ENCODE data around the gene ZC3H12C. TPM values are rescaled to one million over a fixed set of nuclear protein-coding genes. Genes with fewer than 3 reads are reported as not detected.
"Not testable (repeated sequence)": the region's sequence is repeated elsewhere in the genome, so short reads cannot be mapped to it uniquely, and the experiment has no call there.

The ZC3H12C gene
- not detected for polyA plus RNA-seq

DNA sequence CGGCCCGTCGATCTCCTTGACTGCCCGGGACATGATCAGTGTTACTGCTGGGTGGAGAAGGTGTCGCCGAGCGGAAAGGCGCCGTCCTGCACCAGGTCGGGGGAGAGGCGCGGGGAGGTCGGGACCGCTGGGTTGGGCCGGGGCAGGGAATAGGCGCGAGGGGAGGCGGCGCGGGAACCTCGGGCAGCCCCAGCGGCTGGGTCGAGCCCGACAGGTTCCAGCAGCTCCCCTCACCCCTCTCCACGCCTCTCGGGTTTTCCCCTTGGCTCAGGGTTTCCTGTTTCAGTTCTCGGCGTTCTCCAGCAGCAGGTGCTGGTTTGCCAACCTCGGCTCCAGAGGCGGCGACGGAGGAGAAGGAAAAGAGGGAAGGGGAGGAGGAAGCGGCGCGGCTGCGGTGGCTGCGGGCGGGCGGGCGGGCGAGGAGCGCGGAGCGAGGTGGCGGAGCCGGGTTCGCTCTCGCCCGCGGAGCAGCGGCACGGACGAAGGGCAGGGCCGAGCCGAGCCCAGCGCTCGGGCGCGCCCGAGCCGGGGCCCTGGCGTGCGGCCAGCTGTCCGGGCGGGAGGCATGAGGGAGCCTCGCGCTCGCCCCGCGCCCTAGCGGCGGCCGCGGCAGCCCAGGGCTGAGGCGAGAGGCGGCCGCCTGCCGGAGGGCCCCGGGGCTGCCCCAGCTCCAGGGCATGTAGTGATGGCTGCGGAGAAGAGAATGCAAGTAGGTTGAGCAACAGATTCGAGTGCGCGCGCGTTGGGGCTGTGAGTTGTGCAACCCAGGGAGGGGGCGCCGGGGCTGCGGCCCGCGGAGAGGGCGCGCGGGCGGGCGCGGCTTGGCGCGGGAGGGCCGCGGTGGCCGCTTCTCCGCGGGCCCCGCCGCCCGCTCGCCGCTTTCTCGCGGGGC lies at the start of gene ZC3H12C:
Gene ZC3H12C (plus strand): TSS at position 878 of the 892 bp plus-strand sequence. CDS start 20 bp downstream, outside the sequence.
- no peak within 1 kb of the TSS for H3K27ac Mint-ChIP-seq
- H3K36me3 Mint-ChIP-seq = no peaks in the 10 kb centered on the region
- H3K9me3 Mint-ChIP-seq = peaks cover 0 to 7% (median 0%) of the 10 kb centered on the region in 6 donors
- H3K4me3 Mint-ChIP-seq = peak within 1 kb of the TSS; percentile 57 to 77 (median 72)
- H3K27me3 Mint-ChIP-seq (ENCODE audit: low read depth in 3 of 3) = peaks cover 3 to 26% (median 6%) of the 10 kb centered on the region in 3 donors
- peak; percentile 6 to 26 (median 22) for DNase-seq
- H3K4me1 Mint-ChIP-seq = peaks cover 8 to 12% of the 10 kb centered on the region in 2 donors

DNA sequence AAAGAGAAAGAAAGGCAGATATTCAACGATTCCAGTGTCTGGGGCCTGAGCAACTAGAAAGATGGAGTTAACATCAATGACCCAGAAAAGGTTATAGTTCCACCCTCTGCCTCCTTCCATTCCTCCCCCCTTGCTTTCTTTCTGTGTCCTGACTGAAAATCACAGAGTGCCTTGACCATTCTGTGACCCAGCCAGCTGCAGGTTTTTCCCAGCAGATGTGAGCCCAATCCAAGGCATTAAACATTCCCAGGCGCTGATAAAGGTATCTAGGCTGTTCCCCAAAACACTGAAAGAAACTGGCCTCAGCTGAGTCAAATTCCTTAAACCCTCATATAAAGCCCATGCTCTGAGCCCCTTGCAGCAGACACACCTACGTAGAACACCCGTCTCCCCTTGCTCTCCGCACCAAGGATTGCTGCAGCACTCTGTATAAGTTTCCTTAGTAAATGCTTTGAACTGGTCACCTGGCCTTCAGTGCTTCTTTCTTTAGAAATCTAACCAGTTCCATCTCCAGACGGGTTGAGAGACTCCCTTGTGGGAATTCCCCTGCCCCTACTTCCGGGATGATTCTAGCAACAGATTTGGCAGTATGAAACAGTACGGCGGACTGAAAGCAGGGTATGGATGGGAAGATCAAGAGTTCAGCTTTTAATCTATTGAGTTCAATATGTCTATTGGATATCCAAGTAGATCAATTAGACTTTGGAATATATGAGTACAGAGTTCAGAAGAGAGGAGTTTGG lies 48.8 kb upstream of the ZC3H12C start:
- Mint-ChIP-seq H3K4me1 (no peaks in the 10 kb centered on the region), H3K9me3 (peaks cover 0 to 2% (median 0%) of the 10 kb centered on the region in 6 donors), H3K4me3 (no peak overlapping the region), H3K27me3 (ENCODE audit: low read depth in 3 of 3) (peaks cover 0 to 4% (median 3%) of the 10 kb centered on the region in 3 donors), H3K36me3 (no peaks in the 10 kb centered on the region), H3K27ac (no peak overlapping the region)
- no peak for DNase-seq

DNA sequence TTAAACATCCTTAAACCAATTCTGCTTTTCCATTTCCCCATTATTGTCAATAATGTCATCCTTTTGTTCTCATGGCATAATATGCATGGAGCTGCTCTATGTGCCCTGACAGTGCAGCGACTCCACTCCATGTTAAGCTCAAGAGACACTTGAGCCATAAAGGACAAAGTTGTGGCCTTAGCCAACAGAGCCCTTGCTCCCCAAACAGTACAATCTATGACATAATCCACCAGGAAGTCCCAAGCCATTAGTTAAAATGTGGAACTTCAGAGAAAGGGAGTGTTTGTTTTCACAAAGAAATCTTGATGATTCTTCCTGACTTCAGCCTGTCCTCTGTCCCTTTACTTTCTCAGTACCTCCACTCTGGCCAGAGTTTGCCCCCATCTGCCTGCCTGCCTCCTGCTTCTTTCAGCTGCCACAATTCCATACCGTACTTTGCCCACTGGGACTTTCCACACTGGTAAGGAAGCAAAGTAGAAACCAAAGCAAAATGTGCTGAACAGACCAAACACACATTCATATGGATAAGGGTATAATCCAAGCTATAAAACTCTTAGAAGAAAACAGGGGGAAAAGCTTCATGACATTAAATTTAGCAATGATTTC lies 46.3 kb upstream of the ZC3H12C start:
- peaks cover 0 to 2% (median under 1%) of the 10 kb centered on the region in 6 donors for H3K9me3 Mint-ChIP-seq
- DNase-seq = no peak
- no peak overlapping the region for H3K27ac Mint-ChIP-seq
- H3K36me3 Mint-ChIP-seq = no peaks in the 10 kb centered on the region
- no peak overlapping the region for H3K4me3 Mint-ChIP-seq
- peaks cover 0 to 4% (median 3%) of the 10 kb centered on the region in 3 donors for H3K27me3 Mint-ChIP-seq (ENCODE audit: low read depth in 3 of 3)
- no peaks in the 10 kb centered on the region for H3K4me1 Mint-ChIP-seq

DNA sequence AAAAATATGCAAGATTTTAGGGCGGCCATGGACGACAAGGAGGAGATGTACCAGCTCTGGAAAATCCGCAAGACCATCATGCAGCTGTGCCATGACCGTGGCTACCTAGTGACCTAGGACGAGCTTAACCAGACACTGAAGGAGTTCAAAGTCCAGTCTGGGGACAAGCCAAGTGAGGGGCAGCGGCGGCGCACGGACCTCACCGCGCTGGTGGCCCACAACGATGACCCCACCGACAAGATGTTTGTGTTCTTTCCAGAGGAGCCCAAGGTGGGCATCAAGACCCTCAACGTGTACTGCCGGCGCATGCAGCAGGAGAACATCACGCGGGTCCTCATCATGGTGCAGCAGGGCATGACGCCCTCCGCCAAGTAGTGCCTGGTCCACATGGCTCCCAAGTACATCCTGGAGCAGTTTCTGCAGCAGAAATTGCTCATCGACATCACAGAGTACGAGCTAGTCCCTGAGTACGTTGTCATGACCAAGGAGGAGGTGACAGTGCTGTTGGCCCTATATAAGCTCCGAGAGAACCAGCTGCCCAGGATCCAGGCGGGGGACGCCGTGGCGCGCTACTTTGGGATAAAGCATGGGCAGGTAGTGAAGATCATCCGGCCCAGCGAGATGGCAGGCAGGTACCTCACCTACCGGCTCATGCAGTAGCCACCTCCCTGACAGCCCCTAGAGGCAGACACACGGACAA lies 43.5 kb upstream of the ZC3H12C start:
- H3K27ac Mint-ChIP-seq = no peak overlapping the region
- peaks cover 0 to 3% (median 0%) of the 10 kb centered on the region in 3 donors for H3K27me3 Mint-ChIP-seq (ENCODE audit: low read depth in 3 of 3)
- no peaks in the 10 kb centered on the region for H3K4me1 Mint-ChIP-seq
- peaks cover 0 to 21% (median 16%) of the 10 kb centered on the region in 6 donors for H3K9me3 Mint-ChIP-seq
- DNase-seq = no peak
- no peak overlapping the region for H3K4me3 Mint-ChIP-seq
- H3K36me3 Mint-ChIP-seq = peaks cover 0 to 10% (median 0%) of the 10 kb centered on the region in 3 donors

DNA sequence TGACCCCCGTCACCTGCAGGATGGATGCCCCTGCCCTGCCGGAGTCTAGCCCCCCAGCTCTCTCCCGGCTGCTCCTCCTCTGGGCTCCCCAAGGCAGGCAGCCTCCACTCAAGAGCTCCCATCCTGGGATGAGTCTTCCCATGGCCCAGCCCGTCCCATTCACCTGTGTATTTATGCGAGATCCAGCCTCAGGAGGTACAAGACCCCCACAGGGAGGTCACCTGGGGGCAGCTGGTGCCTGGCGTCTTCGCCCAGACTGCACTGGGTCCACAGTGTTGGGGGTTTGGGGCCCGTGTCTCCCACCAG lies 43.0 kb upstream of the ZC3H12C start:
- Mint-ChIP-seq H3K27me3 (ENCODE audit: low read depth in 3 of 3) (peaks cover 0 to 3% (median 0%) of the 10 kb centered on the region in 3 donors), H3K4me1 (no peaks in the 10 kb centered on the region), H3K27ac (no peak overlapping the region), H3K36me3 (peaks cover 0 to 10% (median 0%) of the 10 kb centered on the region in 3 donors), H3K9me3 (peaks cover 0 to 21% (median 16%) of the 10 kb centered on the region in 6 donors), H3K4me3 (no peak overlapping the region)
- DNase-seq = no peak

DNA sequence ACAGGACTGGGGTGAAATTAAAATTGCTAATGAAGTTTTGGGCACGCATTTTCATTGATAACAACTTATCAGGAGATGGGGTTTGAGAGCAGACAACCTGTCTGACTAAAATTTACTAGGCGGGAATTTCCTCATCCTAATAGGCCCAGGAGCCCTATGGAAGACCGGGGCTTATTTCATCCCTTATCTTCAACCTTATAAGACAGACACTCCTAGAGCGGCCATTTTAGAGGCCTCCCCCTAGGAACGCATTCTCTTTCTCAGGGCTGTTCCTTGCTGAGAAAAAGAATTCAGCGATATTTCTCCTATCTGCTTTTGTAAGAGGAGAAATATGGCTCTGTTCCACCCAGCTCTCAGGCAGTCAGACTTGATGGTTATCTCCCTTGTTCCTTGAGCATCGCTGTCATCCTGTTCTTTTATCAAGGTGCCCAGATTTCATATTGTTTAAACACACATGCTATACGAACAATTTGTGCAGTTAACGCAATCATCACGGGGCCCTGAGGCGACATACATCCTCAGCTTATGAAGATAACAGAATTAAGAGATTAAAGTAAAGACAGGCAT lies 39.3 kb upstream of the ZC3H12C start:
- no peaks in the 10 kb centered on the region for H3K4me1 Mint-ChIP-seq
- no peak overlapping the region for H3K27ac Mint-ChIP-seq
- DNase-seq = no peak
- H3K9me3 Mint-ChIP-seq = peaks cover 0 to 21% (median 17%) of the 10 kb centered on the region in 6 donors
- peaks cover 0 to 10% (median 0%) of the 10 kb centered on the region in 3 donors for H3K36me3 Mint-ChIP-seq
- H3K27me3 Mint-ChIP-seq (ENCODE audit: low read depth in 3 of 3) = peaks cover 0 to 1% (median 0%) of the 10 kb centered on the region in 3 donors
- no peak overlapping the region for H3K4me3 Mint-ChIP-seq

DNA sequence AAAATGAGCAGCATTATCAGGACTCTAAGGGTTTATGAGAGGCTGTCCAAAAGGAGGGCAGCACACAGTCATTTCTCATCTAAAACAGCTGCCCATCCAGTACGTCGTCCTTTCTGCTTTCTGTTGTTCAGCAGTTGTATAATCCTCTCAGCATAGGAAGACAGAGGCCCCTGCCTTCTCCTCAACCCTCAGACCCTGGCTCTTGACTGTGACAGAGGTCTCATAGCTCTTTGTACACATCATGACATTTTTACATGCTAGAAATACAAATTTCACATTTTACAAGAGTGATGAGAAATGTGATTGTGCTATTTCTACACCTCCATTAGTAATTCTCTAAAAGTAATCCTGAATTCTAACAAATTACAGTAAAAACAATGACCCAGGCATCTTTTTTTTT lies 36.2 kb upstream of the ZC3H12C start:
- DNase-seq = no peak
- H3K4me1 Mint-ChIP-seq = no peaks in the 10 kb centered on the region
- no peak overlapping the region for H3K4me3 Mint-ChIP-seq
- H3K9me3 Mint-ChIP-seq = peaks cover 0 to 19% (median 16%) of the 10 kb centered on the region in 6 donors
- H3K27me3 Mint-ChIP-seq (ENCODE audit: low read depth in 3 of 3) = peaks cover 0 to 1% (median 0%) of the 10 kb centered on the region in 3 donors
- peaks cover 0 to 10% (median 0%) of the 10 kb centered on the region in 3 donors for H3K36me3 Mint-ChIP-seq
- no peak overlapping the region for H3K27ac Mint-ChIP-seq

DNA sequence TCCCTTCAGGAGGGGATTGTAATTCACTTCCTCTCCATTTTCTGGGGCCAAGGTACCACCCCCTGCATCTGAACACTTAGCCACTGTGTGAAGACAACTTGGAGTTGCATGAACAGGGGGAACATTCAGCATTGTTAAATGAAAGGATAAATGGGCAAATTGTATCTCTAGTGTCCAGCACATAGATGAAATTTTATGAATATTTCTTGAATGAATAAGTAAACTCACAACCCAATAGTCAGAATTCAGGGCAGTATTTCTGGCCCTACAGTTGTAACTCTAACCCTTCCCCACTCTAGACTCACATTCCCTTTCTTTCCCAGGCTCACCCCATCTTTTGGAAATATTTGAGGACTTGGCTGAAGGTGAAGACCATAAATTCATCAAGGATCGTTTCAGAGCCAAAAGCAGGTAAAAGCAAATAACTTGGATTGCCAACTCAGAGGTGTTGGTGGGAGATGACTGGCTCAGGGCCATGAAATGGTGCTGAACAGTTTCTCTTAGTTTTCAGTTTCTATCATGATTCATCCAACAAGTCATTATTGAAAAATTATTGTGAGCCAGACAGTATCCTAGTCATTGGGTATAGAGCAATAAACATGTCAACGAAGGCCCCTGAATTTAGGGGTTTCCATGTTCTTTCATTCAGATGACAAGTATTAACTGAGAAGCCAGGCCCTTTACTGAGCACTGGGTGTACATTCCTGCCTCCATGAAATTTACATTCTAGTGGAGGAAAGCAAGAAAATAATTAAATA lies 33.3 kb upstream of the ZC3H12C start:
- Mint-ChIP-seq H3K27ac (no peak overlapping the region), H3K9me3 (peaks cover 0 to 2% (median 0%) of the 10 kb centered on the region in 6 donors), H3K36me3 (no peaks in the 10 kb centered on the region), H3K4me1 (no peaks in the 10 kb centered on the region), H3K4me3 (no peak overlapping the region), H3K27me3 (ENCODE audit: low read depth in 3 of 3) (peaks cover 0 to 5% (median 3%) of the 10 kb centered on the region in 3 donors)
- no peak for DNase-seq

DNA sequence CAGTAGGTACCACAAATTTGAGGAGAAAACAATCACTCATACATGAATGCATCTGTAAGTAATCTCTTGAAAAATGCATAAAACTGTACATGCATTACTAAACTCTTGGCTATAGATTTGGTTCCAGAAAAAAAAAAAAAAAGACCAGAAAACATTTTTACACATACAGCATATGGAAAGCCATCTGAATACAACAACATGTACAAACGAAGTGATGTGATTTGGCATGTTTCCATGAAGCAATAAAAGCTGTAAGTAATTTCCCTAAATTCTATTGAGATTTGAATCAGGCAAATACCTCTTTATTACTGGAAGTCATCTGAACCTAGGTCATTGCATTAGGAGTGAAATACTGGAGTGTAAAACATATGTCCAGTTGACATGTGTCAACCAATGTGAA lies 31.9 kb upstream of the ZC3H12C start:
- H3K27ac Mint-ChIP-seq = no peak overlapping the region
- no peak for DNase-seq
- H3K9me3 Mint-ChIP-seq = peaks cover 0 to 2% (median 0%) of the 10 kb centered on the region in 6 donors
- no peaks in the 10 kb centered on the region for H3K4me1 Mint-ChIP-seq
- peaks cover 0 to 5% (median 3%) of the 10 kb centered on the region in 3 donors for H3K27me3 Mint-ChIP-seq (ENCODE audit: low read depth in 3 of 3)
- H3K4me3 Mint-ChIP-seq = no peak overlapping the region
- no peaks in the 10 kb centered on the region for H3K36me3 Mint-ChIP-seq

DNA sequence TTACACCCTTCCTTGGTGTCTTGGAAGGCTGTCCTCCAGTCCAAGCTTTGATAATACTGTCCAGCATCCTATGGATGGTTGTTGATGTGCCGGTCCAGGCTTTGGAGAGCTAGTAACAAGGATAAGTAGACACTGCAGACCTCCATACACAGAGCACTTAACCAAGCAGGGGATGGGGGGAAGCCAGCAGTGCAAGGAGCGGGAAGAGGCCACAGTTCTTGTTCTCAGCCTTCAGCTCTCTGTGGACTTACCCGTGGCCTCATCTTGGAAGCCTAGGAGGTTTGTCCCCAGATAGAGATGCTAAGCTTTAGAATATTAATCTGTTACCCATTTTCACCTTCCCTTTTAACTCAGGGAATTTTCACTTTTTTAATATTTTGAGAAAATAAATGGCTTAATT lies 30.9 kb upstream of the ZC3H12C start:
- DNase-seq = no peak
- peaks cover 0 to 5% (median 3%) of the 10 kb centered on the region in 3 donors for H3K27me3 Mint-ChIP-seq (ENCODE audit: low read depth in 3 of 3)
- H3K9me3 Mint-ChIP-seq = peaks cover 0 to 2% (median 0%) of the 10 kb centered on the region in 6 donors
- H3K27ac Mint-ChIP-seq = no peak overlapping the region
- no peaks in the 10 kb centered on the region for H3K36me3 Mint-ChIP-seq
- H3K4me1 Mint-ChIP-seq = no peaks in the 10 kb centered on the region
- no peak overlapping the region for H3K4me3 Mint-ChIP-seq

DNA sequence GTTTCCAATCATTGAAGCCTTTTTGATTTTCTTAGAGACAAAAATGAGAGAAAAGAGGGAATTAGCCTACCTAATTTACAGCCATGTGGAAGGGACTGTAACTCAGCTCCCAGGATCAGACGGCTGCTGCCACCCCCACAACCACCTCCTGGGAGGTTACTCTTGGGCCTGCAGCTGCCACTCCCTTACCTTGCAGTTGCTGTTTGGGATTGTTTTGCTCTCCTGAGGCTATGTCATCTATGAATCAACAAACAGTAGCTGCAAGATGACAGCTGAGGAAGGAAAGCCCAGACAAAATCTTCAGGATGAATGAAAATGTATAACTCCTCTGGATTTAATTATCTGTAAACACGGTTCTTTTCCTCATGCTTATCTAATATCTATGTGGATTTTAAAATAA lies 28.0 kb upstream of the ZC3H12C start:
- no peak overlapping the region for H3K4me3 Mint-ChIP-seq
- H3K36me3 Mint-ChIP-seq = no peaks in the 10 kb centered on the region
- peaks cover 1 to 8% (median 3%) of the 10 kb centered on the region in 3 donors for H3K27me3 Mint-ChIP-seq (ENCODE audit: low read depth in 3 of 3)
- no peaks in the 10 kb centered on the region for H3K9me3 Mint-ChIP-seq
- H3K27ac Mint-ChIP-seq = no peak overlapping the region
- no peak for DNase-seq
- H3K4me1 Mint-ChIP-seq = no peaks in the 10 kb centered on the region

DNA sequence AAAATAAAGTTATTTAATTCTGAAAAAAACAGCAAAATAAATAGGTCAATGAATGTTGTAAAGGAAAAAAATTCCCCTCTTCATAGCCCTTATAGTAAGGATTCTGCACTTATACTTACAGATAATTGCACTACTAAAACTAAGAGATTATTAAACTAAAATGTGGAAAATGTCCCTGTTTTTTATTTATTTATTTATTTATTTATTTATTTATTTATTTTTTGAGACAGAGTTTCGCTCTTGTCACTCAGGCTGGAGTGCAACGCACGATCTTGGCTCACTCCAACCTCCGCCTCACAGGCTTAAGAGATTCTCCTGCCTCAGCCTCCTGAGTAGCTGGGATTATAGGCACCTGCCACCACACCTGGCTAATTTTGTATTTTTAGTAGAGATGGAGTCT lies 25.2 kb upstream of the ZC3H12C start:
- H3K27me3 Mint-ChIP-seq (ENCODE audit: low read depth in 3 of 3); H3K9me3 Mint-ChIP-seq; H3K27ac Mint-ChIP-seq; H3K4me1 Mint-ChIP-seq; H3K36me3 Mint-ChIP-seq; H3K4me3 Mint-ChIP-seq; DNase-seq: not testable (repeated sequence)

Measured in immature natural killer cell (primary cell).